GM12891 (cell line): Measurements from ENCODE around the gene CALN1.

Source experiments
- DNase-seq: peaks from one replicate; pipeline ENCODE4 v3.0.0; 2011; ENCODE audit warnings: low spot score; ENCODE audit not compliant: insufficient read length
- FAIRE-seq: peaks from 2 replicates; lab custom pipeline; 2011; peaks lifted over from hg19 to GRCh38; lab: Jason Lieb, UNC
- PAX5 ChIP-seq: IDR thresholded peaks from 2 replicates; pipeline ENCODE4 v1.6.1; 2011; ENCODE audit warnings: low read length, moderate library complexity, mild to moderate bottlenecking; ENCODE audit not compliant: insufficient read depth, severe bottlenecking
- POLR2A ChIP-seq: IDR thresholded peaks from 2 replicates; pipeline ENCODE4 v1.6.1; 2011; ENCODE audit warnings: low read depth, low read length, control low read depth
- POLR2AphosphoS5 ChIP-seq: IDR thresholded peaks from 2 replicates; pipeline ENCODE4 v1.6.1; 2011; ENCODE audit warnings: low read depth, low read length, control low read depth
- POU2F2 ChIP-seq: IDR thresholded peaks from 2 replicates; pipeline ENCODE4 v1.6.1; 2011; ENCODE audit warnings: low read depth, mild to moderate bottlenecking, control low read depth, low read length, moderate library complexity
- SPI1 ChIP-seq: IDR thresholded peaks from 2 replicates; pipeline ENCODE4 v1.6.1; 2011; ENCODE audit warnings: low read depth, low read length, control low read depth
- TAF1 ChIP-seq: IDR thresholded peaks from 2 replicates; pipeline ENCODE4 v1.6.1; 2011; ENCODE audit warnings: low read depth, low read length, control low read depth

Gene CALN1

DNA sequence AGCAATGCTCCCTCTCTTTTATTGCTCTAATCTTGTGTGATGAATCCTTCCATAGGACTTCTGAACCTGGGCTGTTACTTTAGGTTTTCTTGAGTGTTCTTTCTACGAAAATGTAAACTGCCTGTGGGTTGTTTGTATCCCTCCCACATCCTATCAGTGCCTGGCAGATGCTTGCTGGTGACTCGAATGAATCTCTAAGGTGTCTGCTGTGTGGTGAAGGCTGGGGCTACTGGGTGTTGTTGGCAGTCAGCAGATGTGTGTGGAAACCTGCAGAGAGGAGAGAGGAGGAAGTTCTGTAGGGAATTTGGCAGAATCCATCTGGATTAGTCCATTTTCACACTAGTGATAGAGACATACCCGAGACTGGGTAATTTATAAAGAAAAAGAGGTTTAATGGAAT is 639.4 kb downstream of the CALN1 start:
- FAIRE-seq (no peak), DNase-seq (no peak)
- TF ChIP-seq SPI1 (no peak), PAX5 (no peak), TAF1 (no peak), POLR2A (no peak), POLR2AphosphoS5 (no peak), POU2F2 (no peak)

DNA sequence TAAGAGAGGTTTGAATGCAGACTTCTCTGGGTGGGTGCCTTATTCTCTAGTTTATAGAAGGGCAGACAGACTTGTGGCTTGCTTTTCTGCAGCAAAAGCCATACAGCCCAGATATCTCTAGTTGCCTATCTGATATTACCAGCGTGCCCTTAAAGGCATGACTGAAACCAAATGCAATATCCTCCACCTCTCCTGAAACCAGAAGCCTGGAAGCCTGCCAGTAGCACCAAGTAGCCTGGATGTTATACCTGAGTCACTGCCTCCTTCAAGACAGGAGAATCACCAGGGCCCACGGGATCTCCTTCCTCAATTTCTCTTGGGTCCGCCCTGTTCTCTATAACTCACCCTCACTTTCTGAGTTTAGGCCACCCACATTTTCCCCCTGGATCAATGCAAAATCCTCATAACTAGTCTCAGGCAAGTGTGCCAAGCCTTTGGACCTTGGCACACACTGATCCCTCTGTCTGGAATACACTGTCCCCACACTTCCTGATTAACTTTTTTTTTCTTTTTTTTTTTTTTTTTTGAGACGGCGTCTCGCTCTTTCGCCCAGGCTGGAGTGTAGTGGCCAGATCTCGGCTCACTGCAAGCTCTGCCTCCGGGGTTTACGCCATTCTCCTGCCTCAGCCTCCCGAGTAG is 641.8 kb downstream of the CALN1 start:
- FAIRE-seq (no peak), DNase-seq (no peak)
- TF ChIP-seq SPI1, result no peak
- TF ChIP-seq PAX5, result no peak
- TF ChIP-seq POLR2A, result no peak

DNA sequence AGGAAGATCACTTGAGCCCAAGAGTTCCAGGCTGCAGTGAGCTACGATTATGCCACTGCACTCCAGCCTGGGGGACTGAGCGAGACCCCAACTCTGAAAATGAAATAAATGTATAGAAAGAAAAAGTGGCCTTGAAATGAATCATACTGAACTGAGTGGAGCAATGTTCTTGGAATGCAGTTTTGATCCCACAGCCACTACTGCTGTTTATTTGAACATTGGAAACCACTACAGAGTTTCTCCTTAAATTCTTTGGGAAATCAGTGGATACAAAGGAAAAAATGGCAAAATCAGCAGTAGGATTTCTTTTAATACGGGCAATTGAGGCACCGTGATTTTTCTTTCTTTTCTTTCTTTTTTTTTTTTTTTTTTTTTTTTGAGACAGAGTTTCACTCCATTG is 642.8 kb downstream of the CALN1 start:
- DNase-seq (no peak), FAIRE-seq (no peak)
- TF ChIP-seq PAX5, result no peak
- TF ChIP-seq POLR2A, result no peak
- no peak for TF ChIP-seq TAF1
- TF ChIP-seq POLR2AphosphoS5, result no peak
- TF ChIP-seq POU2F2, result no peak
- no peak for TF ChIP-seq SPI1

DNA sequence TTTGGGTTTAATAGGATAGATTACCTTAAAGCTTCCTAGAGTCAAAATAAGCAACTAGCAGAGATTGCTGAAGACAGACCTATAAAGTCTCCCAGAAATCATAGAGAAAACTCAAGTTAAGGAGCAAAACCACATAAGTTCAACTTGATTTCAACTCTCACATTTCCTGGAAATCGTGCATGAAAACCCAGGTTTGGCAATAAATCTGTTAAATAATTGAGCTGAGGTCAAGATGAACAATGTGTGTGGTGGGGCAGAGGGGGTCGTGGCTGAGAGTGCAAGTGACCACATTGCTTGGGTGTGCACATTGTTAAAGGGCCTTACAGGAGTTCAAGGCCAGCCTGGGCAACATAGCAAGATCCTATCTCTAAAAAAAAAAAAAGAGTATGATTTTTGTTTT is 643.7 kb downstream of the CALN1 start:
- FAIRE-seq (no peak), DNase-seq (no peak)
- TF ChIP-seq SPI1, result no peak
- TF ChIP-seq TAF1, result no peak
- no peak for TF ChIP-seq POLR2AphosphoS5
- TF ChIP-seq POU2F2, result no peak
- no peak for TF ChIP-seq PAX5
- TF ChIP-seq POLR2A, result no peak

DNA sequence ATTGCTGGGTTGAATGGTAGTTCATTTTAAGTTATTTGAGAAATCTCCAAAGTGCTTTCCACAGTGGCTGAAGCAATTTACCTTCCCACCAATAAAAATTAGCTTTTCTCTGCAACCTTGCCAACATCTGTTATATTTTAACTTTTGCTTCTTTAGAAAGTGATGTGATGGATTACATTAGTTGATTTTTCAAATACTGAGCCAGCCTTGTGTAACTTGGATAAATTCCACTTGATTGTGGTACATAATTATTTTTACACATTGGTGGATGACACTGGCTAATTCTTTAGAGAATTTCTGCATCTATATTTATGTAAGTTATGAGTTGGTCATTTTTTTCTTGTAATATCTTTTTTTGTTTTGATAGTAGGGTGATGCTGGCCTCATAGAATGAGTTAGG is 646.1 kb downstream of the CALN1 start:
- FAIRE-seq (no peak), DNase-seq (no peak)
- TF ChIP-seq SPI1 (no peak), TAF1 (no peak), POLR2A (no peak)

DNA sequence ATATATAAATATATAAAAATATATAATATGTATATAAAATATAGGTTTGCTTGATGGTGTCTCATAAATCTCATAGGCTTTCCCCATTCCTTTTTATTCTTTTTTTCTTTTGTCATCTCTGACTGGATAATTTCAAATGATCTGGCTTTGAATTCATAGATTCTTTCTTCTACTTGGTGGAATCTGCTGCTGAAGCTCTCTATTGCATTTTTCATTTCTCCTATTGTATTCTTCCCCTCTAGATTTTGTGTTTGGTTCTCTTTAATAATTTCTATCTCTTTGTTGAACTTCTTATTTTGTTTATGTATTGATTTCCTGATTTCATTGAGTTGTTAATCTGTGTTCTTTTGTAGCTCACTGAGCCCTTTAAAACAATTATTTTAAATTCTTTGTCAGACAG is 650.8 kb downstream of the CALN1 start:
- FAIRE-seq (no peak), DNase-seq (no peak)
- TF ChIP-seq SPI1, result no peak
- no peak for TF ChIP-seq PAX5
- no peak for TF ChIP-seq TAF1
- no peak for TF ChIP-seq POLR2AphosphoS5
- no peak for TF ChIP-seq POU2F2
- no peak for TF ChIP-seq POLR2A

DNA sequence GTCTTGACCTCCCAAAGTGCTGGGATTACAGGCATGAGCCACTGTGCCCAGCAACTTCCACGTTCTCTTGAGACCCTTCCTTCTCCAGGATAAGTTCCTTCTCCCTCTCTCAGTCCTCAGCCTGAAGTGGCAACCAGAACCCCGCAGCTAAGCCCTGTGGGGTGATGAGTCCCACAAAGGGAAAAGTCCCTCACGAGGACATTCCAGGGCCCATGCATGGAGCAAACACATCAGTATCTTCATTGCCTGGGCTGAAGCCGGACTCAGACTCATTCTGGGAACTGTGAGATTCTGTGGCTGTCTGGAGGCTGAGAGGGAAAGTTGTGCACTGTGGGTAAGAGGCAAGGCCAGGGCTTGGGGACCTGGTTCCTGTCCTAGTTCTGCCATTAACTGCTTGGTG is 657.3 kb downstream of the CALN1 start:
- no peak for FAIRE-seq
- TF ChIP-seq POU2F2 (no peak), POLR2A (no peak), PAX5 (no peak), TAF1 (no peak), SPI1 (no peak)
- DNase-seq, result no peak

DNA sequence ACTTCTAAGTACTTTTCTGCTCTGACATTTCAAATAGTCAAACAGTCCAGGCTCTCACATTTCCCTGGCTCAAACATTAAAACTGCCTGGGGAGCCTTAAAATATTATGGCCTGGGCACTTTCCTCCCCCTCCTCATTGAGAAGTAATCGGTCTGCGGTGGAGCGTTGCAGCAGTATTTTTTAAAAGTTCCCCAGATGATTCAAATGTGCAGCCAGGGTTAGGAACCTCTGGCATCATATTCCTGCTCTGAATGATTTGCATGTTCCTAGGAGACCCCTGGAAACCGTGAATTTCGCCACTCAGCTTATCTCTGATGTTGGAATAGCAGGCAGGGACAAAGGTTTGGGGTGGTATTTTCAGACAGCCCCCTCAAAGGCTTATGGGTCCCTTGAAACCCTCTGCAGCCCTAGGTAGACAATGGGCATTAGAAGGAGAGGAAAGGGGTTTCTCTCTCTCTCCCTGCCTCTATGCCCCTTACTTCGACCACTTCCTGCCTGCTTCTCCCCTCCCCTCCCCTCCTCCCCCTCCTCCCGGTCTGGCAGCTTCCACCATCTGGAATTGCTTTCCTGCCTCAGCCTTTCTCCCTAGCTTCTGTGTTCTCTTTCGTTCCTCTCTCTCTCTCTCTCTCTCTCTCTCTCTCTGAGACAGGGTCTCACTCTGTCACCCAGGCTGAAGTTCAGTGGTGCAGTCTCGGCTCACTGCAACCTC is 658.0 kb downstream of the CALN1 start:
- TF ChIP-seq SPI1 (no peak), TAF1 (no peak), PAX5 (no peak), POLR2AphosphoS5 (no peak), POU2F2 (no peak), POLR2A (no peak)
- DNase-seq (no peak), FAIRE-seq (no peak)

DNA sequence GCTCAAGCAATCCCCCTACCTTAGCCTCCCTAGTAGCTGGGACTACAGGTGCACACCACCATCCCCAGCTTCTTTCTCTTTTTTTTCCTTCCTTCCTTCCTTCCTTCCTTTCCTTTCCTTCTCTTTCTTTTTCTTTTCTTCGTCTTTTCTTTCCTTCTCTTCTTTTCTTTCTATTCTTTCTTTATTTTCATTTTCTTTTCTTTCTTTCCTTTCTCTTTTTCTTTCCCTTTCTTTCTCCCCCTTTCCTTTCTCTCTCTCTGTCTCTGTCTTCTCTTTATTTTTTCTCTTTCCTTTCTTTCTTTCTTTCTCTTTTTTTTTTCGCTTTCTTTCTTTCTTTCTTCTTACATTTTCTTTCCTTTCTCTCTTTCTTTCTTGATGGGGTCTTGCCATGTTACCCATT is 658.9 kb downstream of the CALN1 start:
- no peak for FAIRE-seq
- TF ChIP-seq POU2F2 (no peak), PAX5 (no peak), SPI1 (no peak), POLR2A (no peak), TAF1 (no peak), POLR2AphosphoS5 (no peak)

DNA sequence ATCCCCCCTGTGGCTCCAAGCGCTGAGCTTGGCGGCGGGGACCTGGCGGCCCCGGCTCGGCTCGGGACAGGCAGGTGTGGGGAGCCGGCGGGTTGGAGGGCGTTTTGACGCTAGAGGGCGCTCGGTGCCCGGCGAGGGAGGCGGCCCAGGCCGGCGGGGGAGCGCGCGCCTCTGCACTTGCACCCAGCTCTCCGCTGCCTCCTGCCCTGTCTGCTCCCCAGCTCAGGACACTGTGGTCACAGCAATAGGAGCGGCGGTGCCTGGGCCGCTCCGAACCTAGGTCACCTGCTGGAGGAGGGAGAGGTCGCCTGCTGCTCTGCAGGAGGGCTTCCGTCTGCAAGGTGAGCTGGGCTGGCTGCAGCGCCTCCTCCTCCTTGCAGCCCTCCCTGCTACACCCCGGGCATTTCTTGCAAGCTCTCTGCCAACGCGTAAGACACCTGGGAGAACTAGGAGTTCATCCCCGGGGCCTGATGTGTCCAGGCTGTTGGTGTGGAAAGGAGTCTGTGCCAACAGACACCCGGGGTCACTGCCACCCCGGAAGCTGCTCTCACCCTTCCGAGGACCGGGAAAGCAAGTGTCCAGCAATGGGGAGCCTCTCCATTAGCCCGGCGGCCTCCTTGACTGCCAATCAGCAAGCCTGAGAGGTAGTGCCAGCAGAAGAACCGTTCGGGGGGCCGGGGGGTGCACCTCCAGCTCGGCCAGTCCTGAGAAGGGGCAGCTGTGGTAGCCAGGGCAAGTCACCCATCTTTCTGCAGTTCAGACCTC is 659.8 kb downstream of the CALN1 start:
- no peak for TF ChIP-seq TAF1
- no peak for TF ChIP-seq SPI1
- no peak for TF ChIP-seq POLR2A
- DNase-seq (peak; percentile 56), FAIRE-seq (no peak)

More for the DNA sequence above, 658.9 kb downstream of the CALN1 start:
- no peak for DNase-seq
